GM18519 (cell line): ENCODE data around the gene SLC9A3.
"Not testable (repeated sequence)": the region's sequence is repeated elsewhere in the genome, so short reads cannot be mapped to it uniquely, and the experiment has no call there.

Source experiments
- ATAC-seq: cut with Tn5 transposase; IDR thresholded peaks from one replicate; pipeline ENCODE4 v1.9.1; 2021; ENCODE audit warnings: mild to moderate bottlenecking, moderate library complexity; ENCODE audit not compliant: unreplicated experiment, low FRiP score

The SLC9A3 gene

DNA sequence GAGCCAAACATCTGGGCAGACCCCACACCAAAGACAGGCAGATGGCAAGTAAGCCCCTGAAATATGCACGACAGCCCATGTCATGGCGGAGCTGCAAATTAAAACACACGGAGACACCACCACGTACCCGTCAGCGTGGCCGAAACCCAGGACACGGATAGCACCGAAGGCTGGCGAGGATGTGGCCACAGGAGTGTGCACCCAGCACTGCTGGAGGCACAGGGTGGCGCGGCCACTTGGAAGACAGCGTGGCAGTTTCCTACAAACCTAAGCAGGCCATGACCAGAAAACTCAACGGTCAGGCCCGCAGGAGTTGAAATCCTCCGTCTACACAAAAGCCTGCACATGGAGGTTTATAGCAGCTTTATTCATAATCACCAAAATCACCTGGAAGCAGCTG, 12.8 kb downstream of the SLC9A3 start:
- ATAC-seq, result no peak

GRCh38 chr5:510521-510920, 13.7 kb downstream of the SLC9A3 start:
- no peak for ATAC-seq

DNA sequence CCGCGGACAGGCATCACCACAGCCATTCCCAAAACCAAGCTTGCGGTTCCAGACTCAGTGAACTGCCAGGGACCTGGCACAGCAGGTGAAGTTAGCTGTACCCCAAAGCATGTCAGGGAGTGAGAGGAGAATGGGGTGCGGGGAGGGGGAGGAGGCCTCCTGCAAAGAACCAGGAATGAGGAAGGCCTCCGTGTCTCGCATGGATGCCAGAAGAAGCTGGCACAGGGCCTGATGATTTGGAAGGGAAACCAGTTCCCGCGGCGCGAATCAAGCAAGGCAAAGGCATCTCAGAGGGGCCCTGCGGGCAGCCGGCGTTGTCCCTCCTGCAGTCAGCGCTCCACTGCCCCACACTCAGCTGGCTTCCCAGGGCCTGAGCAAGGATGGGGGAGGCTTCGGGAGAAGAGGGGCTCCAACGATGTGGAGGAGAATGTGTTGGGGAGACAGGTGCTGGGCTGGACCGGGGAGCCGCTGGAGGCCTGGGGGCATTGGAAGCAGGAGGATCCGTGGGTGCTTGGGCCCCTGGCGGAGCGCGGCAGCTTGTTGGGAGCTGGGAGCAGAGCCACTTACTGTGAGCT, 14.6 kb downstream of the SLC9A3 start:
- ATAC-seq, result no peak

- not testable (repeated sequence) for ATAC-seq
Observed at GRCh38 chr5:507986-508575, 16.2 kb downstream of the SLC9A3 start.

DNA sequence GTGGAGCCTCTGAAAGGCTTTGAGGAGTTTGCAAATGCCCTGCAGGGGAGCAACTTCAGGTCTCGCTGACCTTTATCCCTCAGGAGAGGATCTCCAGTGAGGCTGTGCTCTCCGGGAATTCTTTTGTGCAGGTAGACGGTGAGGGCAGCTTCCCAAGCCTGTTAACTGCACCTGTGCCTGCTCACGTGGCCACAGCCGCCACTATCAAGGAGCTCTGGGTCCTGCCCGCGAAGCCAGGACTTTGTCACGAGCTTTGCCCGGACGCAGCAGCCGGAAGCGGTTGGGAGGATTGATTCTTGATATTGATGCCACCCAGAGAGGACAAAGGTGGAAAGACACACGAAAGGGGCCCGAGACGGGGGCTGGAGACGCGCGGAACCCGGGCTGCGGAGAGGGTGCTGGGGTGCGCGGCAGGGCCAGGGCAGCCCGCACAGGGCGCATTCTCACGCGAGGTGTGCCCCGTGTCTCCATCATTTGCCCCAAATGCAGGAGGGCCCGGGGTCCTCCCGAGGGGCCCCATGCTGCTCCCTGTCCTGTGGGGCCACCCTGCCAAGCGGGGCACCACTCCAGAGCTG, 18.2 kb downstream of the SLC9A3 start:
- ATAC-seq, result no peak

DNA sequence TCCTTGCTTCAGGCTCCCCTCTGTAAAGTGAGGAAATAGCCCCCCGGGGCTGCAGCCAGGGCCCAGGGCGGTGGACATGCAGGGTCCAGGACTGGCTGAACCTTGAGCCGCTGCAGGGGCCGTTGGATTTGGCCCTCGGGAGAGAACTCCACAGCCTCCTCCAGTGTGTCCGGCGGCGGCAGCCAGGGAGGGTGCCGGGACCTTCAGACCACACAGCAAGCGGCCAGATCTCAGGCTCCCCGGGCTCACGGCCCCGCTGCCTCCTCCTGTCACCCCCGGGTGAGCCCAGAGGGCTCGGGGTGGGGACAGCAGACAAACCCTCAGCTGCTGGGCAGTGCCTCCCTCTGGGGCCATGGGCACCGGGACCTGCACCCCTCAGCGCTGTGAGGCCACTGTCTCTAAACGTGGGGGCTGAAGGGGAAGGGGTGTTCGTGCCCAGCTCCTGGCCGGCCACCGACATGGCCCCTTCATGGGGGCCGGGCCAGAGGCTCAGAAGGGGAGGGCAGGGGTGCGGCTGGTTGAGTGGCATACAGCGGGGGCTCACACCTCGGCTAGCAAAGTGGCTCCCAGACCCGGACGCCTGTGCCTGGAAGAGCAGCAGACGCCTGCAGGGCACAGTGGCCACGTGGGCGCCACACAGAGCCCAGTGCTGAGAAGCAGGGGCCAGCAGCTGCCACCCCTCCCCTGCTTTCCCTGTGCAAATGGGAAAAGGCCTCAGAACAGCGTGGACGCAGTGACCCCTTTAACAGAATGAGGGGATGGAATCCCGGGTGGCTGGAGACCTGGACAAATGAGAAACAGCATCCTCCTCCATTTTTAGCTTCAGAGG, 19.7 kb downstream of the SLC9A3 start:
- no peak for ATAC-seq

DNA sequence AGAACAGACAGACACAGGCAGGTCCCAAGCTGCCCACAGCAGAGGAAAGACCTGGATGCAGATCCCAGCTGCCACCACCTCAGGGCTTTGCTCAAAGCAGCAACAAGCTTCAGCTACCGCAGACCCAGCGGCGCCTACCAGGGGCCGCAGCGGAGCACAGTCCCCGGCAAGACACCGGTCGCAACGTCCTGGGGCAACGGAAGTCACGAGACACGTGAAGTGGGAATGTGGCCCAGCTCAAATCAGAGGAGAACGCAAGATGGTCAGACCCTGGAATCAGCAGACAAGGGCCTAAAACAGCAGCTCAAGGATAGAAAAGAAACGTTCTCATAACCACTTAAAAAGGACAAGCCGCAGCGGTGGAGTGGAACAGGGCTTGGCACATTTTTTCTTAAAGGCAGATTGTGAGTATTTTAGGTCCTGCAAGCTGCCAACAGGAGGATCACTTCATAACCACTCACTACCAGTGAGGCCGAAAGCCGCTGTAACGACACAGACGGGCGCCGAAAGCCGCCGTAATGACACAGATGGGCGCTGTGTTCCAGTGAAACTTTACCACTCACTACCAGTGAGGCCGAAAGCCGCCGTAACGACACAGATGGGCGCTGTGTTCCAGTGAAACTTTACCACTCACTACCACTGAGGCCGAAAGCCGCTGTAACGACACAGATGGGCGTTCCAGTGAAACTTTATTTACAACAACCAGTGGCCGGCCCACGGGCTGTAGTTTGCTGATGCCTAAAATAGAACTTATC, 21.7 kb downstream of the SLC9A3 start:
- ATAC-seq, result no peak

DNA sequence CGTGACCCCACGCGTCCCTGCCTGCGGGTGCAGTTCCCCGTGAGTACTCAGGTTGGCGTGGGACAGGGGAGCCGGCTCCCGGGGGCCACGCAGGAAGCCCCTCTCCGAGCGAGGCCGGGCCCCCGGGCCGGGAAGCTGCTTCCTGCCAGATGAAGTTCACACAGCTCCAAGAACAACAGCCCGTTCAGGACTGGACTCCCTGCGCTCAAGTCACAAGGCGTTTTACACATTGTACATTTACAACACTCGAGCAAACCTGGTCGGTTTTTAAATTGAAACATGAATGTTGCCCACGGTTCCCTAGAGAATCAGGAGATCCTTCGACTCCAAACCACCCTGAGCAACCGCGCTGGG, 22.4 kb downstream of the SLC9A3 start:
- no peak for ATAC-seq

GRCh38 chr5:501105-501830, 23.0 kb downstream of the SLC9A3 start:
- no peak for ATAC-seq

GRCh38 chr5:500491-500890, 23.8 kb downstream of the SLC9A3 start:
- ATAC-seq, result no peak

- ATAC-seq, result no peak
Observed at GRCh38 chr5:499233-500209, 24.7 kb downstream of the SLC9A3 start.

DNA sequence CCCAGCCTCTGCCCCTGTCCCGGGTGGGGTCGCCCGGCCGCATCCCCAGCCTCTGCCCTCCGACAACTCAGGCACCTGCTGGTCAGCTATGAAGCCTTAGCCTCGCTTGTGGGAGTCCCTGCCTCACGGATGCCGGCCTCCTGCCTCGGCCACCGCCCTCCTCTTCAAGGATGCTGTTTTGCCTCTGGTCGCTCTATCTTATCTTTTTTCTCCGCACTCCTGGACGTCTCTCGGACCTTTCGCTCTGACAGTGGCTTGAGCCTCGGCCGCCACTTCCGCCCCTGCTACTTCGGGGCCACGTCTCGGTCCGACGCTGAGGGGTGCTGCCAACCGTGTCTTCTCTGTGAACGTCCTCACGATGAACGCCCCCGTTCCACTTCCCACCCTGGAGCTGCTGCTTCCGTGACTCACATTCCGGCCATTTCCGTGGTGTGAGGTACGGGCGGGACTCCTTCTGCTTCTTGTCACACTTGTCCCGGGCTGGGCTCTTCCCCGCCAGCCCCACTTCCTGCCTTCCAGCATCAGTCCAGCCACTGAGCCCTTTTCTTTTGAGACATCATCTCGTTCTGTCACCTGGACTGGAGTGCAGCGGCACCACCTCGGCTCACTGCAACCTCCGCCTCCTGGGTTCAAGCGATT, 26.3 kb downstream of the SLC9A3 start:
- no peak for ATAC-seq

DNA sequence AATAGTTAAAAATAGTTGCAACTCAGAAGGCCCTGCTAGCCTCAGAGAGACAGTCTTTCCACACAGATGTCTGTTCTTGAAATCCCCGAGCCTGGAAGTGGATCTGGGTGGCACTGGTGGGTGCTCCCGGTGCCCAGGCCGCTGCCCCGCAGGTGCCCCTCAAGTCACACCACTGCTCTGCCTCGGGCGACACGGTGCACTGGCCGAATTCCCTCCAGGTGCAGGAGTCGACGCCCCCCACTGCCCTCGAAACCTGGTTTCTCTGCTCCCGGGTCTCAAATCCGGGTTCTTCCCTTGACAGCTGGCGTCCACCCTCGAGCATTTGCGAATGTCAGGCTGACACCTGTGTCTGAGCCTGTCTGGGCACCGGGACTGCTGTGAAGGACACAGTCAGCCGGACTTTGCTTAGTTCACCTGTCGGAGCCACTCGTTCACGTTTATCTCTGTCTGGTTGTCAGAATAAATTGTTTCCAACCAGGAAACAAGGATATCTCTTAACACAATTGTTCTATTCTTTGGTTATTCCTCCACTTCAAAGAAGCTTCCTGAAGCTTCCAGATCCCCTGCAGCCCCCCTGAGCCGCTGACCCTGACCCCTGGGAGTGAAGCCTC, 27.1 kb downstream of the SLC9A3 start:
- ATAC-seq, result no peak

DNA sequence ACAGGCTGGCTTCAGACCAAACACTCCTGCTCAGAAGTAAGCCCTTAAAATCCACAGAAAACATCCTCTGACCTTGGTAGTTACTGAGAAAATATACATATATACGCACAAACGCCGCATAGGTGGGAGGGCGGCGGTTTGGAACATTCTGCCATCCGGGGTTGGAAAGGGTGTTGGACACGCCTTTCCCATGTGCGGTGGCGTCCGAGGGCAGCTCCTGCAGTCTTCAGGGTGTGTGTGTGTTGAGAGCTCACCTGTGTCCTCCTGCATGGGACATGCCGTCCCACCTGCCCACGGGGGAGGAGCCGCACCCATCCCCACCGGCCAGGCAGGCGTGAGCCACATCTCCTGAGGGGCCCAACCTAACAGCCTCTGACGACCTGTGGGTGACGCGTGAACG, 28.2 kb downstream of the SLC9A3 start:
- no peak for ATAC-seq

DNA sequence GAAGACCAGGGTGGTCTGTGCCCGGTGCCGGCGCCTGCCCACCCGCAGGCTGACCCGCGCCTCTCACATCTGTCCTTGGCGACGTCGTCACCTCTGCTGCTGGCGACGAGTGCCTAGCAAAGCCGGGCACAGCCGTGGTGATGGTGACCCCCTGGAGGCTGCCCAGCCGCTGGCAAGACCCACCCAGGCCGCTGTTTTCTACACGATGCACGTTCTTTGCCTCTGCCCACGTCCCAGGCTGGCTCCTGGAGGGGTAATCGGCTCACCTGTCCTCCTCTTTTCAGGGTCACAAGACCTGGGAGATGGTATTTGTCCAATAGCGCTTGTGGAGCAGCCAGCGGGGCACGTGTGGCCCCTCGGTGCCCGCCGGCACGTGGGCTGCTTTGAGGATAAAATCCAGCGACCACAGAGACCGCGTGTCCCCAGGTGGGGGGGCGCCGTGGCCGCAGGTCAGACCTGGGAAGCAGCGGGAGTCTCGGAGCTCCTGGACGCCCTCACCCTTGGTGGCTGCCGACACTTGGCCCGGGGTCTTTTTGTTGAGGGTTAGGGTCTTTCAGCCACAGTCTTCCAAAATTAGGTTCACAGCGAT, 29.5 kb downstream of the SLC9A3 start:
- no peak for ATAC-seq

DNA sequence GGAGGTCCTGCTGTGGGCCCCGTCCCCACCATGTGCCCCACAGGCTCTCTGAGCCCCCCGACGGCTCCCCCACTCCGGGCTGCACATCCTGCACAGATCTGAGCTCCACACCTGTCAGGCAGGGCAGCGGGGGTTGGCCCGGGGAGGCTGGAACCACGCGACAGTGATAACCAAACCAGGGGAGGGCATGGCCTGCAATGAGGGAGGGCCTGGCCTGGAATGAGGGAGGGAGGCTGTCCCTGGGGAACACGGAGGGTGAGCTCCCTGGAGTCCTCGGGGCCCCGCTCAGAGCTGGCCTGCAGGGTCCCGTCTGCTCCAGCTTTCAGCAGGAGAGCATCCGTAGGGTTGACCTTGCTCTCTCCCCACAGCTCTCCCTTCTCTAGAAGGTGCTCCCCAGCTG, 30.5 kb downstream of the SLC9A3 start:
- no peak for ATAC-seq

- no peak for ATAC-seq
Observed at GRCh38 chr5:493119-493701, 31.0 kb downstream of the SLC9A3 start.
